Neuronal stem cell (in vitro differentiated cells): ENCODE results near the gene NFIX.
"Not testable (repeated sequence)": the region's sequence is repeated elsewhere in the genome, so short reads cannot be mapped to it uniquely, and the experiment has no call there.

Experiments
- DNase-seq: peaks from one replicate; pipeline ENCODE4 v3.0.0-alpha.2; 2013; ENCODE audit warnings: low spot score
- H2AFZ ChIP-seq: one replicate; pipeline ENCODE4 v1.6.1; 2013; ENCODE audit warnings: mild to moderate bottlenecking, low read length, inconsistent platforms
- H2AK5ac ChIP-seq: 2 replicates; pipeline ENCODE4 v1.6.1; 2013; ENCODE audit warnings: low read depth, mild to moderate bottlenecking, inconsistent platforms, low read length, moderate library complexity, mixed read lengths
- H2BK120ac ChIP-seq: 2 replicates; pipeline ENCODE4 v1.6.1; 2013; ENCODE audit warnings: low read depth, mild to moderate bottlenecking, inconsistent platforms, low read length, moderate library complexity, mixed read lengths
- H2BK12ac ChIP-seq: one replicate; pipeline ENCODE4 v1.6.1; 2013; ENCODE audit warnings: low read length, inconsistent platforms
- H2BK15ac ChIP-seq: 2 replicates; pipeline ENCODE4 v1.6.1; 2013; ENCODE audit warnings: mild to moderate bottlenecking, low read length, inconsistent platforms, mixed read lengths
- H2BK5ac ChIP-seq: one replicate; pipeline ENCODE4 v1.6.1; 2013; ENCODE audit warnings: inconsistent platforms, mild to moderate bottlenecking, low read length, moderate library complexity
- H3K14ac ChIP-seq: one replicate; pipeline ENCODE4 v1.6.1; 2013; ENCODE audit warnings: low read length, inconsistent platforms
- H3K18ac ChIP-seq: 2 replicates; pipeline ENCODE4 v1.6.1; 2013; ENCODE audit warnings: low read length, inconsistent platforms
- H3K23ac ChIP-seq: 2 replicates; pipeline ENCODE4 v1.6.1; 2013; ENCODE audit warnings: low read depth, mild to moderate bottlenecking, mixed read lengths, low read length, inconsistent platforms; ENCODE audit not compliant: poor library complexity
- H3K27ac ChIP-seq: replicated peaks from 3 replicates; pipeline ENCODE4 v1.5.1; 2013; ENCODE audit warnings: low read length, inconsistent platforms
- H3K27me3 ChIP-seq, 3 experiments: 2 replicates each; pipeline ENCODE4 v1.6.1; 2013; ENCODE audit warnings: low read length in 3 of 3, mild to moderate bottlenecking in 2 of 3, inconsistent platforms in 1 of 3, low read depth in 1 of 3, mixed read lengths in 1 of 3, moderate library complexity in 1 of 3; ENCODE audit not compliant: control insufficient read depth in 3 of 3, insufficient read depth in 3 of 3
- H3K36me3 ChIP-seq, 2 donors: replicated peaks in 1 of 2; 2 replicates each; pipeline ENCODE4 v1.6.1; 2013; ENCODE audit warnings: low read length in 2 of 2; ENCODE audit not compliant: control insufficient read depth in 2 of 2, insufficient read depth in 2 of 2
- H3K4ac ChIP-seq: 2 replicates; pipeline ENCODE4 v1.6.1; 2013; ENCODE audit warnings: inconsistent platforms, mild to moderate bottlenecking, low read length, moderate library complexity
- H3K4me1 ChIP-seq, 2 donors: 1 replicate in 1 of 2; 2 replicates in 1 of 2; pipeline ENCODE4 v1.6.1; 2013; ENCODE audit warnings: low read length in 2 of 2, low read depth in 1 of 2; ENCODE audit not compliant: control insufficient read depth in 2 of 2, insufficient read depth in 1 of 2
- H3K4me2 ChIP-seq: one replicate; pipeline ENCODE4 v1.6.1; 2013; ENCODE audit warnings: mild to moderate bottlenecking, low read length, inconsistent platforms; ENCODE audit not compliant: insufficient read depth, poor library complexity, severe bottlenecking
- H3K4me3 ChIP-seq, 2 donors: 2 replicates each; pipeline ENCODE4 v1.5.1; 2013; ENCODE audit warnings: low read length in 2 of 2, mild to moderate bottlenecking in 2 of 2, inconsistent platforms in 1 of 2, moderate library complexity in 1 of 2
- H3K79me1 ChIP-seq: one replicate; pipeline ENCODE4 v1.6.1; 2013; ENCODE audit warnings: low read depth, mild to moderate bottlenecking, inconsistent platforms, low read length, moderate library complexity
- H3K9ac ChIP-seq: one replicate; pipeline ENCODE4 v1.6.1; 2013; ENCODE audit warnings: mild to moderate bottlenecking, low read depth, low read length, inconsistent platforms; ENCODE audit not compliant: poor library complexity
- H3K9me3 ChIP-seq, 2 donors: replicated peaks in 1 of 2; 2 replicates each; pipeline versions ENCODE3 to v1.6.1; 2013; ENCODE audit warnings: low read length in 2 of 2, mild to moderate bottlenecking in 2 of 2, inconsistent platforms in 1 of 2, low read depth in 1 of 2, mixed read lengths in 1 of 2, moderate library complexity in 1 of 2; ENCODE audit not compliant: control insufficient read depth in 2 of 2, insufficient read depth in 1 of 2
- H4K8ac ChIP-seq: one replicate; pipeline ENCODE4 v1.6.1; 2013; ENCODE audit warnings: low read depth, mild to moderate bottlenecking, inconsistent platforms, low read length, moderate library complexity
- H4K91ac ChIP-seq: one replicate; pipeline ENCODE4 v1.6.1; 2013; ENCODE audit warnings: low read length, low read depth, mild to moderate bottlenecking, inconsistent platforms; ENCODE audit not compliant: poor library complexity
- whole genome bisulfite sequencing, 2 donors: extraction: QIAGEN DNeasy Blood & Tissue Kit; methylation state at CpG; one replicate each; pipeline ENCODE4 v1.1.7; 2013; ENCODE audit warnings: missing lambda C conversion rate in 2 of 2, mixed read lengths in 1 of 2; ENCODE audit not compliant: insufficient read length in 2 of 2, insufficient replicate concordance in 1 of 2; ENCODE audit errors: extremely low coverage in 2 of 2; 5-methylcytosine and 5-hydroxymethylcytosine counted together

NFIX gene

DNA sequence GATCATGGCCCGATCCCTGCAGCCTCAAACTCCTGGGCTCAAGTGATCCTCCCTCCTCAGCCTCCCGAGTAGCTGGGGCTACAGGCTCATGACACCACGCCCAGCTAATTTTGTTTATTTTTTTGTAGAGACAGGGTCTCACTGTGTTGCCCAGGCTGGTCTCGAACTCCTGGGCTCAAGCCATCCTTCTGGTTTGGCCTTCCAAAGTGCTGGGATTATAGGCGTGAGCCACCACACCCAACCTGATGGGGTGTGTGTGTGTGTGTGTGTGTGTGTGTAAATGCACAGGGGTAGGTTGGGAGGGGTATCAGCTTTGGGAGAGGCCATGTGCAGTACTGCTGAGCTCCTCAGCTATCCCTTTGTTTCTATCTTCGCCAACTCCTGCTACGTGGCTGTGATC lies 19.2 kb upstream of the NFIX start:
- not testable (repeated sequence) for H2AFZ ChIP-seq, H3K23ac ChIP-seq, H3K9ac ChIP-seq, H3K4ac ChIP-seq, H3K18ac ChIP-seq, H3K36me3 ChIP-seq, H3K4me2 ChIP-seq, H4K8ac ChIP-seq, DNase-seq, H2BK15ac ChIP-seq, H3K14ac ChIP-seq, H3K4me3 ChIP-seq, H3K9me3 ChIP-seq, H4K91ac ChIP-seq, H2BK120ac ChIP-seq, H2AK5ac ChIP-seq, H2BK12ac ChIP-seq, H3K27ac ChIP-seq, H3K79me1 ChIP-seq, H3K4me1 ChIP-seq
- no CpG with 5 or more reads among the region's 7 CpGs for WGBS, 2 donors
- Histone ChIP-seq H2BK5ac (peak overlapping the region; percentile 53), H3K27me3 (peaks cover 0 to 33% (median 0%) of the 10 kb centered on the region in 3 experiments)

DNA sequence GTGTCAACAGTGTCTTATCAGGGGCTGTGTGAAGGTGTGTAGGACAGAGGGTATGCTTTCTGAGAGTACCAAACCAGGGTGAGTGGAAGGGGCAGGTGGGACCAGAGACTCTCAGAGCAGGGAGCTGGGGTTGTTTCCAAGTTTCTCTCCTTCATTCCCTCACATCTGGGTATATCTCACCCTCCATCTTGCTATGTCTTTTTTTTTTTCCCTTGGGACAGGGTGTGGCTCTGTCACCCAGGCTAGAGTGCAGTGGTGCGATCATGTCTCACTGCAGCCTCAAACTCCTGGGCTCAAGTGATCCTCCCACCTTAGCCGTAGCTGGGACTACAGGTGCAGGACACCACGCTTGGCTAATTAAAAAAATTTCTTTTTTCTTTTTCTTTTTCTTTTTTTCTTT lies 15.3 kb upstream of the NFIX start:
- no peak overlapping the region for H4K91ac ChIP-seq
- H2BK120ac ChIP-seq = no peak overlapping the region
- H3K4ac ChIP-seq = no peak overlapping the region
- DNase-seq = no peak
- H3K23ac ChIP-seq = no peak overlapping the region
- H4K8ac ChIP-seq = no peak overlapping the region
- no peak overlapping the region for H2AK5ac ChIP-seq
- no peak overlapping the region for H3K4me2 ChIP-seq
- no peak overlapping the region for H3K27ac ChIP-seq
- H3K79me1 ChIP-seq = no peaks in the 10 kb centered on the region
- peaks cover 0 to 45% (median 21%) of the 10 kb centered on the region in 3 experiments for H3K27me3 ChIP-seq
- H3K4me1 ChIP-seq = peaks cover 3 to 6% of the 10 kb centered on the region in 2 donors
- H2AFZ ChIP-seq = no peak overlapping the region
- no CpG with 5 or more reads among the region's 3 CpGs for WGBS, 2 donors
- no peak overlapping the region for H2BK15ac ChIP-seq
- no peak overlapping the region for H2BK5ac ChIP-seq
- H3K36me3 ChIP-seq = no peaks in the 10 kb centered on the region
- no peak overlapping the region for H3K14ac ChIP-seq
- H3K9me3 ChIP-seq = peaks cover 0 to 5% of the 10 kb centered on the region in 2 donors
- H2BK12ac ChIP-seq = no peak overlapping the region
- H3K9ac ChIP-seq = no peak overlapping the region
- no peak overlapping the region for H3K18ac ChIP-seq
- H3K4me3 ChIP-seq = no peak overlapping the region

DNA sequence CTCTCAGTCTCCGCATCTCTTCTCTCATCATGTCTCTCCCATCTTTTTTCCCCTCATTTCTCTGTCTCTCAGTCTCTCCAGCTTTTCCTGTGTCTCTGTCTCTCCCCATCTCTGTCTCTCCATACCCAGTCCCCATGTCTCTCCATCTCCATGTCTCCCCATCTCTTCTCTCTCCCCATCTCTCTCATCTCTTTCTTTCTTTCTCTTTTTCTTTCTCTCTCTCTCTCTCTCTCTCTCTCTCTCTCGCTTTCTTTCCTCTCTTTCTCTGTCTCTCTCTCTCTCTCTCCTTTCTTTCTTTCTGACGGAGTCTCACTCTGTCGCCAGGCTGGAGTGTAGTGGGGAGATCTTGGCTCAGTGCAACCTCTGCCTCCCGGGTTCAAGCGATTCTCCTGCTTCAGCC lies 12.6 kb upstream of the NFIX start:
- Histone ChIP-seq H3K4me3 (no peak overlapping the region), H3K23ac (no peak overlapping the region), H2BK120ac (no peak overlapping the region), H2BK15ac (no peak overlapping the region), H2BK12ac (no peak overlapping the region), H4K91ac (no peak overlapping the region), H4K8ac (no peak overlapping the region), H2AFZ (no peak overlapping the region), H3K18ac (no peak overlapping the region), H2AK5ac (peak overlapping the region; percentile 88), H3K36me3 (no peaks in the 10 kb centered on the region), H3K4me2 (no peak overlapping the region), H2BK5ac (no peak overlapping the region), H3K4ac (no peak overlapping the region), H3K27me3 (peaks cover 0 to 58% (median 41%) of the 10 kb centered on the region in 3 experiments), H3K4me1 (peaks cover 3 to 15% of the 10 kb centered on the region in 2 donors), H3K9ac (no peak overlapping the region), H3K9me3 (peaks cover 0 to 7% of the 10 kb centered on the region in 2 donors), H3K14ac (no peak overlapping the region), H3K27ac (no peak overlapping the region), H3K79me1 (no peaks in the 10 kb centered on the region)
- DNase-seq = no peak
- no CpG with 5 or more reads among the region's 6 CpGs for WGBS, 2 donors

DNA sequence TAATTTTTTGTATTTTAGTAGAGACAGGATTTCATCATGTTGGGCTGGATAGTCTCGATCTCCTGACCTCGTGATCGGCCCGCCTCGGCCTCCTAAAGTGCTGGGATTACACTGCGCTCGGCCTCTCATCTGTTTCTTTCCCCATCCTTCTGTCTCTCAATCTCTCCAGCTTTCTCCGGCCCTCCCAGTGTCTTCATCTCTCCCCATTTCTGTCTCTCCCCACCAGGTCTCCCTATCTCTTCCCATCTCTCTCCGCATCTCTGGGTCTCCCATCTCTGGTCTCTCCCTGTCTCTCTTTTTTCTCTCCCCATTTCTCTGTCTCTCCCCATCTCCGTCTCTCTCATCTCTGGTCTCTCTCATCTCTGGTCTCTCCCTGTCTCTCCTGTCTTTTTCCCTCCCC lies 12.2 kb upstream of the NFIX start:
- Histone ChIP-seq H3K9me3 (peaks cover 0 to 7% of the 10 kb centered on the region in 2 donors), H3K79me1 (no peaks in the 10 kb centered on the region), H4K8ac (no peak overlapping the region), H3K36me3 (no peaks in the 10 kb centered on the region), H3K4ac (no peak overlapping the region), H2BK15ac (no peak overlapping the region), H3K23ac (no peak overlapping the region), H3K4me1 (peaks cover 3 to 15% of the 10 kb centered on the region in 2 donors), H3K14ac (no peak overlapping the region), H3K27me3 (peaks cover 0 to 63% (median 43%) of the 10 kb centered on the region in 3 experiments), H3K4me2 (peak overlapping the region; percentile 45), H3K4me3 (no peak overlapping the region), H3K18ac (peak overlapping the region; percentile 38), H2AK5ac (peak overlapping the region; percentile 88), H2AFZ (peak overlapping the region; percentile 63), H2BK5ac (no peak overlapping the region), H2BK120ac (no peak overlapping the region), H3K27ac (no peak overlapping the region), H3K9ac (no peak overlapping the region), H4K91ac (no peak overlapping the region), H2BK12ac (no peak overlapping the region)
- no peak for DNase-seq
- no CpG with 5 or more reads among the region's 10 CpGs for WGBS, 2 donors
